Endothelial cell of umbilical vein (primary cell): ENCODE measurements around the gene XKR8. TPM values are rescaled to one million over a fixed set of nuclear protein-coding genes. Genes with fewer than 3 reads are reported as not detected.

Source experiments
- BruUV-seq: library from RNA; stranded (reverse); fragments of 400-500 nt; replicated peaks from 2 replicates; lab custom pipeline; 2021; lab: Mats Ljungman, UMichigan
- CTCF ChIA-PET: fragments of 300-600, 350-600 bp; sonication (Branson Sonifier 250); formaldehyde crosslinking; loops from one replicate; lab custom pipeline; 2021; ENCODE audit warnings: antibody characterized with exemption, inconsistent platforms; lab: Charles Lee
- POLR2A ChIA-PET: fragments of 300-600, 350-600 bp; sonication (Branson Sonifier 250); formaldehyde crosslinking; loops from one replicate; lab custom pipeline; 2021; ENCODE audit warnings: antibody characterized with exemption, inconsistent platforms; lab: Charles Lee
- DNase-seq: peaks from one replicate; pipeline ENCODE4 v3.0.0-alpha.2; 2011; ENCODE audit warnings: low read depth, low spot score
- FAIRE-seq: peaks from 2 replicates; lab custom pipeline; 2011; peaks lifted over from hg19 to GRCh38; lab: Jason Lieb, UNC
- H2AFZ ChIP-seq: 2 replicates; pipeline ENCODE4 v1.6.0; 2012; ENCODE audit warnings: low read depth, low read length, control low read depth, inconsistent platforms
- H3K27ac ChIP-seq: 2 replicates; pipeline ENCODE4 v1.5.1; 2011; ENCODE audit warnings: low read depth, mild to moderate bottlenecking, control low read depth, low read length, moderate library complexity; ENCODE audit not compliant: insufficient read depth
- H3K27me3 ChIP-seq, 2 experiments: 2 replicates each; pipeline versions ENCODE4 v1.6.0 to v1.6.1; 2011; ENCODE audit warnings: low read length in 2 of 2, mixed read lengths in 1 of 2; ENCODE audit not compliant: control insufficient read depth in 2 of 2, insufficient read depth in 2 of 2
- H3K36me3 ChIP-seq, 2 experiments: 2 replicates in 1 of 2; 3 replicates in 1 of 2; pipeline ENCODE4 v1.5.1; 2011; ENCODE audit warnings: low read length in 2 of 2, mild to moderate bottlenecking in 1 of 2, moderate library complexity in 1 of 2; ENCODE audit not compliant: control insufficient read depth in 2 of 2, insufficient read depth in 2 of 2; ENCODE audit errors: extremely low read depth in 1 of 2
- H3K4me1 ChIP-seq: 3 replicates; pipeline ENCODE4 v1.5.1; 2011; ENCODE audit warnings: mild to moderate bottlenecking, low read length; ENCODE audit not compliant: control insufficient read depth, insufficient read depth; ENCODE audit errors: extremely low read depth
- H3K4me2 ChIP-seq: 2 replicates; pipeline ENCODE4 v1.6.1; 2011; ENCODE audit warnings: low read length, control low read depth, mixed read lengths; ENCODE audit not compliant: insufficient read depth
- H3K4me3 ChIP-seq, 3 experiments: fragments of 200-600 bp in 1 of 3; sonication (generic), shearing (Covaris generic) in 1 of 3; replicated peaks in 1 of 3; 2 replicates each; pipeline ENCODE4 v1.5.1; 2011 to 2016; ENCODE audit warnings: control low read depth in 3 of 3, low read length in 3 of 3, mild to moderate bottlenecking in 2 of 3, inconsistent platforms in 1 of 3, low read depth in 1 of 3, moderate library complexity in 1 of 3; ENCODE audit not compliant: insufficient read depth in 1 of 3
- H3K79me2 ChIP-seq: 2 replicates; pipeline ENCODE4 v1.6.0; 2012; ENCODE audit warnings: low read length, inconsistent platforms; ENCODE audit not compliant: control insufficient read depth, insufficient read depth
- H3K9ac ChIP-seq: replicated peaks from 2 replicates; pipeline ENCODE3; 2011; ENCODE audit warnings: low read length, control low read depth; ENCODE audit not compliant: insufficient read depth; ENCODE audit errors: extremely low read depth
- H3K9me1 ChIP-seq: replicated peaks from 3 replicates; pipeline ENCODE4 v1.6.0; 2011; ENCODE audit warnings: mild to moderate bottlenecking, low read length; ENCODE audit not compliant: control insufficient read depth, insufficient read depth; ENCODE audit errors: extremely low read depth
- H3K9me3 ChIP-seq: replicated peaks from 2 replicates; pipeline ENCODE4 v1.5.1; 2012; ENCODE audit warnings: low read length, inconsistent platforms; ENCODE audit not compliant: control insufficient read depth, insufficient read depth
- H4K20me1 ChIP-seq: replicated peaks from 2 replicates; pipeline ENCODE3; 2011; ENCODE audit warnings: mild to moderate bottlenecking, low read length; ENCODE audit not compliant: control insufficient read depth, insufficient read depth; ENCODE audit errors: extremely low read depth
- CTCF ChIP-seq, 2 donors: IDR thresholded peaks; 1 replicate in 1 of 2; 2 replicates in 1 of 2; pipeline ENCODE4 v1.5.1; 2011; ENCODE audit warnings: low read length in 2 of 2, mild to moderate bottlenecking in 2 of 2, moderate library complexity in 2 of 2, control low read depth in 1 of 2, inconsistent platforms in 1 of 2, low read depth in 1 of 2; ENCODE audit not compliant: insufficient read depth in 1 of 2; ENCODE audit errors: extremely low read depth in 1 of 2
- GATA2 ChIP-seq: IDR thresholded peaks from 2 replicates; pipeline ENCODE4 v1.7.0; 2011; ENCODE audit warnings: low read depth, mild to moderate bottlenecking, moderate library complexity, mixed read lengths, low read length; ENCODE audit not compliant: insufficient read length, insufficient read depth
- JUN ChIP-seq: IDR thresholded peaks from 2 replicates; pipeline ENCODE4 v1.6.1; 2011; ENCODE audit warnings: borderline replicate concordance, low read depth; ENCODE audit not compliant: insufficient read length, insufficient read depth
- MAX ChIP-seq: IDR thresholded peaks from 2 replicates; pipeline ENCODE4 v1.6.1; 2011; ENCODE audit not compliant: insufficient read depth, insufficient read length
- MYC ChIP-seq: IDR thresholded peaks from one replicate; pipeline ENCODE4 v1.6.1; 2011; ENCODE audit warnings: mild to moderate bottlenecking, low read depth, low read length
- POLR2A ChIP-seq: IDR thresholded peaks from 2 replicates; pipeline ENCODE4 v1.6.1; 2012; ENCODE audit warnings: low read depth, mild to moderate bottlenecking, control low read depth, low read length
- dilution Hi-C: fragments of 300-500 bp; cut with MboI; formaldehyde crosslinking; loops from one replicate; pipeline ENCODE4 v1.15.0; 2019; ENCODE audit warnings: low sequenced_read_pairs; ENCODE audit not compliant: extremely low pct_ligation_motif_present
- intact Hi-C: fragments of 100-400 bp; cut with micrococcal nuclease; formaldehyde crosslinking; loops from one replicate; pipeline ENCODE4 v1.10.0; 2022
- polyA plus RNA-seq, 4 experiments: library from polyadenylated mRNA; depleted of rRNA in 3 of 4; stranded (reverse) in 3 of 4; unstranded in 1 of 4; fragments of >200 nt; gene quantifications; 2 replicates each; pipeline versions ENCODE4 v1.2.1 to v1.2.3, GENCODE V29; 2011 to 2012; ENCODE audit warnings: missing spikeins in 1 of 4
- total RNA-seq: library from RNA; stranded (reverse); gene quantifications from 2 replicates; pipeline ENCODE4 v1.2.3, GENCODE V29; 2021

Gene XKR8
- total and polyA plus RNA-seq, 2 donors (not counting 3 experiments of a cell fraction or from before 2014, with no cell fraction given): 10.0 to 13.1 TPM

DNA sequence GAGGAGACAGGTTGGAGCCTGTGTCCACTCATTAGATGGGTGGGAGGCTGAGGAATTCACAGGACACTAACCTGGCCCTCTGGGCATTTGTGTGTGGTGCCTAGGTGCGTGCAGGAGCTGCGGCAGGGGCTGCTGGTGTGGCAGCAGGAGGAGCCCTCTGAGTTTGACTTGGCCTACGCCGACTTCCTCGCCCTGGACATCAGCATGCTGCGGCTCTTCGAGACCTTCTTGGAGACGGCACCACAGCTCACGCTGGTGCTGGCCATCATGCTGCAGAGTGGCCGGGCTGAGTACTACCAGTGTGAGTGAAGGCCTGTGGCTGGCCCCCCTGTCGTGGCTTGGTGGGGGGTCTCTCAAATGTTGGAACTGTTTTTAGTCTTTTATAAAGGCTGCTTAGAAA lies 3.6 kb downstream of the XKR8 start:
- peaks cover 0 to 18% of the 10 kb centered on the region in 2 experiments for H3K36me3 ChIP-seq
- H3K9ac ChIP-seq: no peak overlapping the region
- FAIRE-seq: no peak
- POLR2A ChIA-PET: no interaction called here
- BruUV-seq: no TSS peak
- H2AFZ ChIP-seq: no peak overlapping the region
- H3K4me1 ChIP-seq: peaks cover 18% of the 10 kb centered on the region
- no peak overlapping the region for H3K4me3 ChIP-seq
- CTCF ChIA-PET: interaction anchor here (1.4 kb wide), 1 partner anchor 106 kb away, joined by 3 read pairs; no protein-coding TSS in a partner anchor
- dilution Hi-C loops: no loop called here
- H4K20me1 ChIP-seq: no peaks in the 10 kb centered on the region
- DNase-seq: no peak
- H3K27me3 ChIP-seq: no peaks in the 10 kb centered on the region
- intact Hi-C loops: no loop called here
- no peak overlapping the region for H3K27ac ChIP-seq
- no peaks in the 10 kb centered on the region for H3K79me2 ChIP-seq
- H3K9me3 ChIP-seq: no peaks in the 10 kb centered on the region
- H3K9me1 ChIP-seq: no peaks in the 10 kb centered on the region
- no peak overlapping the region for H3K4me2 ChIP-seq
- no peak for TF ChIP-seq JUN
- TF ChIP-seq GATA2: no peak
- TF ChIP-seq CTCF (IDR thresholded peaks at IDR 0.05; ENCODE audit: extremely low read depth in 1 of 2, insufficient read depth in 1 of 2, low read depth in 1 of 2, low read length in 2 of 2): no peak
- no peak for TF ChIP-seq POLR2A
- no peak for TF ChIP-seq MAX
- no peak for TF ChIP-seq MYC
